Measurements from ENCODE around the gene LMCD1.

The LMCD1 gene

DNA sequence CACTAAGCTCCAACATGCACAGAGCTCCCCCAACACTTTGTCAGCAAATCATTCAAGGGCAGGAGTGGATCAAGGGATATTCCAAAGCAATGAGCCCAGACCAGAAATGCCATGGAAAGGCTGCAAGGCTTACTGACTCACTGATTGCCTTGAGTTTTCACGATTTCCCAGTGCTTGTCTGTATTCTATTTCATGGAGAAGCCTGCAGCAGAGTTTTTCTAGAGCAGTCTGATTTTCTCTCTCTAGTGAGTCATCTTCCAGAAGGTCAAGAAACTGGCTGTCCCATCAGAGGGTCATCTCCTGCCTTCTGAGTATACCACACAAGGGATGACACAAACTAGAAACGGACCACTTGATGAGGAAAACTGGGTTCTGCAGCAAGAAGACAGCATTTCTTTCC is 16.5 kb downstream of the LMCD1 start:
- no peak overlapping the region for H3K27ac ChIP-seq
- H3K9me3 ChIP-seq (ENCODE audit: low read depth, low read length) = no peaks in the 10 kb centered on the region
- H3K9ac ChIP-seq (ENCODE audit: insufficient read length) = no peak overlapping the region
- no peaks in the 10 kb centered on the region for H3K36me3 ChIP-seq (ENCODE audit: insufficient read depth, low read length)
- DNase-seq (ENCODE audit: low read depth, low spot score) = no peak
- TF ChIP-seq EZH2 (IDR thresholded peaks at IDR 0.05) (no peak), POLR2AphosphoS5 (IDR thresholded peaks at IDR 0.05; ENCODE audit: borderline replicate concordance, low read depth, low read length) (no peak), FOXP2 (optimal IDR thresholded peaks at IDR 0.05; ENCODE audit: control extremely low read depth, extremely low read length, insufficient read depth) (no peak)
- no peak overlapping the region for H3K4me3 ChIP-seq

DNA sequence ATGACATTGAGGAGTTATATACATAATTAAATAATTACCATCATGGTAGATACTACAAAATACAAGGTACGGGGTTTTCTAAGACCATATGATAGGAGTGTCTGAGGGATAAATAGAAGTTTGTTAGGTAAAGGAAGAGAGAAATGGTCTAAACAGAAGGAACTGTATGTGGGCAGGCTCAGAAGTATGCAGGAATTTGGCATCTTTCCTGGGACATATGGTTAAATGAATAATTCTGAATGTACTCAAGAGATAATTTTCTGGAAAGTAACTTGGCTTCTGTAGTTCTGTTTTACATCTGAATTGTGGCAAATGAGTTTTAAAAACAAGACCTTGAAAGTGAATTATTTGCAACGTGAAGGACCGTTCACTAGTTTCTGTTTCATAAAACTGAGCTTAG is 17.5 kb downstream of the LMCD1 start:
- no peak for DNase-seq (ENCODE audit: low read depth, low spot score)

DNA sequence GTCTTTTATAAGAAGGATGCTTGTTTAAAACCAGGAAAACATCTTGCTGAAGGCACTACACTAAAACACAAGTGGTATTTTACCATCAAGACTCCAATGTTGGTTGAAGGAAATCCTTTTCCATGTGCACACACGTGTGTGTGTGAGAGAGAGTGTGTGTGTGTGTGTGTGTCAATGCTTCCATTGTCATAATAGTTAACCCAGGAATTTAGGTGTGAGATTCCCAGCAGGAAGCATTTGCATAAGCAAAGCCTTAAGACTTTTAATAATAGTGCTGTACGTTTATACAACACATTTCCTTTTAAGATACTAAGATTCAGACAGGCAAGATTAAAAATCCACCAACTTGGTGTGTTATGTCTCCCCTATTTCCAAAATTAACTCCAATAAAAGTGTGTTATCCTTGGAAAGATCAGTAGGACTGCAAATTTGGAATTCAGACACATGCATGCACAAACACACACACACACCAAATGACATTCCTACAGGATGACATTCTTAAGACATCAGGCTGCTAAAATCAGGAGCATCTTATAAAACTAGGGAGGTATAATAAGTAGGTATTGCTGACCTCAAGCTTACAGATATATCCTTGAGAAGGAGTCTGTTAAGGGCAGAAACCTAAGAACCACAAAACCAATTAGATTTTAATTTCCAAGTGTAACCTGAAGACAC is 18.3 kb downstream of the LMCD1 start:
- no peak for TF ChIP-seq POLR2AphosphoS5 (IDR thresholded peaks at IDR 0.05; ENCODE audit: borderline replicate concordance, low read depth, low read length)
- TF ChIP-seq FOXP2 (optimal IDR thresholded peaks at IDR 0.05; ENCODE audit: control extremely low read depth, extremely low read length, insufficient read depth) = no peak
- no peak for TF ChIP-seq EZH2 (IDR thresholded peaks at IDR 0.05)
- no peak overlapping the region for H3K9ac ChIP-seq (ENCODE audit: insufficient read length)
- H3K27ac ChIP-seq = no peak overlapping the region
- H3K36me3 ChIP-seq (ENCODE audit: insufficient read depth, low read length) = no peaks in the 10 kb centered on the region
- DNase-seq (ENCODE audit: low read depth, low spot score) = no peak
- no peaks in the 10 kb centered on the region for H3K9me3 ChIP-seq (ENCODE audit: low read depth, low read length)
- H3K4me3 ChIP-seq = no peak overlapping the region

More for the DNA sequence above, 17.5 kb downstream of the LMCD1 start:
- Histone ChIP-seq H3K27ac (0 out of 2 replicates have a peak overlapping the region, but pooled peaks have one; percentile 25), H3K9ac (ENCODE audit: insufficient read length) (no peak overlapping the region), H3K9me3 (ENCODE audit: low read depth, low read length) (no peaks in the 10 kb centered on the region), H3K4me3 (no peak overlapping the region), H3K36me3 (ENCODE audit: insufficient read depth, low read length) (no peaks in the 10 kb centered on the region)
- no peak for TF ChIP-seq EZH2 (IDR thresholded peaks at IDR 0.05)
- TF ChIP-seq POLR2AphosphoS5 (IDR thresholded peaks at IDR 0.05; ENCODE audit: borderline replicate concordance, low read depth, low read length) = no peak
- no peak for TF ChIP-seq FOXP2 (optimal IDR thresholded peaks at IDR 0.05; ENCODE audit: control extremely low read depth, extremely low read length, insufficient read depth)

DNA sequence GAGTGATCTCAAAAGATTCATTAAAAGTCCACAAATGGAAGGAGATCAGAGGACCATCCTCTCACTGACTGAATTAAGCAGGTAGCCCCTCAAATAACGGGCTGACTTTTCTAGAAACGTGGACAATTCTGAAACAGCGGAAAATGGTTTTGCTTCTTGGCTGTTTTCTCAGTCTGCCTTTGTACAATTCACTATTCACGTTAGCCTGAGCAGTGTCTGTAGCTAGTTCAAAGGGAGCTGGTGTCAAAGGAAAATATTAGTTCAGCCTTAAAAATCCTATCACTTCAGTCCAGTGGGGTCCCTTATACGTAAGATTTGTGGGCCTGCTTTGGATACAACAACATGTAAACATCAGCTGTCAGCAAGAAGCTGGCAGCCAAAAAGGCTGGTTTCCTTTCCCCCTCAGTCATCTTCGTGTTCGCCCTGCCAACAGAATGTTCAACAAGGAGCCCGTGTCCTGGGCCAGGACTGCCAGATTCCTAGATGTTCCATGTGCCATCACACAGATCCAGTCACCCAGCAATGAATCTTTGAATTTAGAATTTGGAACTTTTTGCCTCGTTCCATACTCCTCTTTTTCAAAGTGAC is 19.3 kb downstream of the LMCD1 start:
- TF ChIP-seq POLR2AphosphoS5 (IDR thresholded peaks at IDR 0.05; ENCODE audit: borderline replicate concordance, low read depth, low read length) (no peak), EZH2 (IDR thresholded peaks at IDR 0.05) (no peak), FOXP2 (optimal IDR thresholded peaks at IDR 0.05; ENCODE audit: control extremely low read depth, extremely low read length, insufficient read depth) (no peak)
- Histone ChIP-seq H3K36me3 (ENCODE audit: insufficient read depth, low read length) (no peaks in the 10 kb centered on the region), H3K27ac (no peak overlapping the region), H3K9me3 (ENCODE audit: low read depth, low read length) (no peaks in the 10 kb centered on the region), H3K4me3 (no peak overlapping the region), H3K9ac (ENCODE audit: insufficient read length) (no peak overlapping the region)
- no peak for DNase-seq (ENCODE audit: low read depth, low spot score)

DNA sequence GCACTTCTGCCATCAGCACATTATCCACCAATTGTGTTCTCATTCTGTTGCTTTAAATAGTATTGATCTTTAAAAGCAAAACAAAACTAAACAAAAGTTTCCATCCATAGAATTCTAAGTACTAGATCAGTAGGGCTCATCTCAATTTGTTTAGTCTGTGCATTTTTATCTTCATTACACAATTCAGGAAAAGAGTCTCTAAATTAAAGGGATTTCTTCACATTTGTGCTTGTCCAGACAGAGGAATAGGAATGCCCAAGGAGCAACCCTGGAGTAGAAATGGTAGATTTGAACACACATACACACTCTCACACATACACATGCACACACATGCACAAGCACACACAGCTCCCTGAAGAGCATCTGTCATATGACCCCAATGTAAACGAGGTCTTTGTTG is 21.4 kb downstream of the LMCD1 start:
- Histone ChIP-seq H3K9me3 (ENCODE audit: low read depth, low read length) (no peaks in the 10 kb centered on the region), H3K27ac (no peak overlapping the region), H3K9ac (ENCODE audit: insufficient read length) (no peak overlapping the region), H3K4me3 (no peak overlapping the region), H3K36me3 (ENCODE audit: insufficient read depth, low read length) (no peaks in the 10 kb centered on the region)
- no peak for TF ChIP-seq FOXP2 (optimal IDR thresholded peaks at IDR 0.05; ENCODE audit: control extremely low read depth, extremely low read length, insufficient read depth)
- no peak for TF ChIP-seq POLR2AphosphoS5 (IDR thresholded peaks at IDR 0.05; ENCODE audit: borderline replicate concordance, low read depth, low read length)
- no peak for TF ChIP-seq EZH2 (IDR thresholded peaks at IDR 0.05)
- no peak for DNase-seq (ENCODE audit: low read depth, low spot score)

DNA sequence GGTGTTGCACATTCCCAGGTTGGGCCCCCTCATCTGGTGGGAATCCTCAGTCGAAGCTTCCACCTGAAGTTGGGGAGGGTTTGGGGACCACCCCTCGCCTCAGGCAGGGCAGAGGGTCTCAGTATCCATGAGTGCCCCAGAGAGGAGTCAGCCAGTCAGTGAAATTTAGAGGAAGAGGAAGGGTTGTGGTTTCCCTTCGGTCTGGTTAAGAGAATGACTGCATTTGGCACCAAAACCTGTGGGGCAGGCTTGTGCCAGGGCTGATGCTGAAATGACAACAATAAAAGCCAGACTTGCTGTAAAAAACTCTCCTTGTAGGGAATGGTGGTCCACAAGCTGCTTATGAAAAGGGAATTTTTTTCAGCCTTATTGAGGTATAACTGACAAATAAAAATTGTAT is 22.6 kb downstream of the LMCD1 start:
- TF ChIP-seq POLR2AphosphoS5 (IDR thresholded peaks at IDR 0.05; ENCODE audit: borderline replicate concordance, low read depth, low read length) (no peak), EZH2 (IDR thresholded peaks at IDR 0.05) (no peak), FOXP2 (optimal IDR thresholded peaks at IDR 0.05; ENCODE audit: control extremely low read depth, extremely low read length, insufficient read depth) (no peak)
- Histone ChIP-seq H3K27ac (no peak overlapping the region), H3K4me3 (no peak overlapping the region), H3K36me3 (ENCODE audit: insufficient read depth, low read length) (no peaks in the 10 kb centered on the region), H3K9ac (ENCODE audit: insufficient read length) (no peak overlapping the region), H3K9me3 (ENCODE audit: low read depth, low read length) (no peaks in the 10 kb centered on the region)
- no peak for DNase-seq (ENCODE audit: low read depth, low spot score)

DNA sequence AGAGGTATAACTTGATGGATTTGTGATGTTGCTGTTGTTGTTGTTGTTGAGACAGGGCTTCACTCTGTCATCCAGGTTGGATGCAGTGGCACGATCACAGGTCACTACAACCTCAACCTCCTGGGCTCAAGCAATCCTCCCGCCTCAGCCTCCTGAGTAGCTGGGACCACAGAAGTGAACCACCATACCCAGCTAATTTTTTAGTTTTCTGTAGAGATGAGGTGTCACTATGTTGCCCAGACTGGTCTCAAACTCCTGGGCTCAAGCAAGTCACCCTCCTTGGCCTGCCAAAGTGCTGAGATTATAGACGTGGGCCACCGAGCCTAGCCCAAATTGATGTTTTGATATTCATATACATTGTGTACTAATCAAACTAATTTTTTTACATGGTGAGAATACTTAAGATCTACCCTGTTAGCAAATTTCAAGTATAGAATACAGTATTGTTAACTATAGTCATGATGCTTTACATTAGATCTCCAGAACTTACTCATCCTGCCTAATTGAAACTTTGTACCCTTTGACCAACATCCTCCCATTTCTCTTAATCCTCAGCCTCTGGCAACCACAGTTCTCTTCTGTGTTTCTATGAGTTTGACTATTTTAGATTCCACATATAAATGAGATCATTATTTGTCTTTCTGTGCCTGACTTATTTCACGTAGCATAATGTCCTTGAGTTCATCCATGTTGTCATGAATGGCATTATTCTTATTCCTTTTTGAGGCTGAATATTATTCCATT is 23.2 kb downstream of the LMCD1 start:
- no peak overlapping the region for H3K9ac ChIP-seq (ENCODE audit: insufficient read length)
- TF ChIP-seq EZH2 (IDR thresholded peaks at IDR 0.05) (no peak), FOXP2 (optimal IDR thresholded peaks at IDR 0.05; ENCODE audit: control extremely low read depth, extremely low read length, insufficient read depth) (no peak), POLR2AphosphoS5 (IDR thresholded peaks at IDR 0.05; ENCODE audit: borderline replicate concordance, low read depth, low read length) (no peak)
- DNase-seq (ENCODE audit: low read depth, low spot score) = no peak
- no peak overlapping the region for H3K4me3 ChIP-seq
- no peaks in the 10 kb centered on the region for H3K36me3 ChIP-seq (ENCODE audit: insufficient read depth, low read length)
- H3K9me3 ChIP-seq (ENCODE audit: low read depth, low read length) = no peaks in the 10 kb centered on the region
- no peak overlapping the region for H3K27ac ChIP-seq

DNA sequence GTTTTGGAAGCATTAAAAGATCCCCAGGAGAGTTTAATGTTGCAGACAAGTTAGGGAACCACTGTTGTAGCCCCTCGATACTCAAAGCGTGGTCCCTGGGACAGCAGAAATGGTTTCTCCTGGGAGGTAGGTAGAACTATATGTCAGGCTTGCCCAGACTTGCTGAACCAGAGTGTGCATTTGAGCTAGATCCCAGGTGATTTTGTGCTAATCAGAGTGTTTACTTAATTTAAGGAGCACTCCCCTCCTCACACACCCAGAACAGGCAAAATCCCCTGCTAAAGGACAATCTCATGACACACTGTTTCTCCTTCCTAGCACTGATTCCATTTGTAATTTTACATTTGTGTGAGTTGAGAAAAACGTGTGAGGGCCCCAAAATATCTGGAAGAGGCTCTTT is 24.3 kb downstream of the LMCD1 start:
- no peak overlapping the region for H3K27ac ChIP-seq
- H3K4me3 ChIP-seq = no peak overlapping the region
- DNase-seq (ENCODE audit: low read depth, low spot score) = no peak
- no peaks in the 10 kb centered on the region for H3K36me3 ChIP-seq (ENCODE audit: insufficient read depth, low read length)
- TF ChIP-seq POLR2AphosphoS5 (IDR thresholded peaks at IDR 0.05; ENCODE audit: borderline replicate concordance, low read depth, low read length) (no peak), FOXP2 (optimal IDR thresholded peaks at IDR 0.05; ENCODE audit: control extremely low read depth, extremely low read length, insufficient read depth) (no peak), EZH2 (IDR thresholded peaks at IDR 0.05) (no peak)
- no peaks in the 10 kb centered on the region for H3K9me3 ChIP-seq (ENCODE audit: low read depth, low read length)
- no peak overlapping the region for H3K9ac ChIP-seq (ENCODE audit: insufficient read length)

Data from SK-N-MC (cell line).